Measurements from ENCODE around the gene COMMD4.
"Not testable (repeated sequence)": the region's sequence is repeated elsewhere in the genome, so short reads cannot be mapped to it uniquely, and the experiment has no call there.

COMMD4 gene

GRCh38 chr15:75335705-75336355 lies at the start of gene COMMD4:
Gene COMMD4, plus strand, starts transcription at chr15:75336063. Its CDS starts 27 bp downstream, at chr15:75336090.
- peak; percentile 33 to 42 for DNase-seq (ENCODE audit: low read depth in 2 of 2)

- DNase-seq (ENCODE audit: low read depth in 2 of 2): not testable (repeated sequence)
Measured at GRCh38 chr15:75293660-75294059, 42.2 kb upstream of the COMMD4 start.

GRCh38 chr15:75298541-75299310 lies 37.1 kb upstream of the COMMD4 start:
- not testable (repeated sequence) for DNase-seq (ENCODE audit: low read depth in 2 of 2)

- DNase-seq (ENCODE audit: low read depth in 2 of 2): peak; percentile 5 to 35
Measured at GRCh38 chr15:75299311-75299688, 36.6 kb upstream of the COMMD4 start.

- not testable (repeated sequence) for DNase-seq (ENCODE audit: low read depth in 2 of 2)
Measured at GRCh38 chr15:75300026-75300425, 35.8 kb upstream of the COMMD4 start.

- no peak for DNase-seq (ENCODE audit: low read depth in 2 of 2)
Measured at GRCh38 chr15:75302318-75302717, 33.5 kb upstream of the COMMD4 start.

GRCh38 chr15:75302753-75303152 lies 33.1 kb upstream of the COMMD4 start:
- not testable (repeated sequence) for DNase-seq (ENCODE audit: low read depth in 2 of 2)

GRCh38 chr15:75306188-75306587 lies 29.7 kb upstream of the COMMD4 start:
- no peak for DNase-seq (ENCODE audit: low read depth in 2 of 2)

- DNase-seq (ENCODE audit: low read depth in 2 of 2): no peak
Measured at GRCh38 chr15:75307778-75308390, 28.0 kb upstream of the COMMD4 start.

- DNase-seq (ENCODE audit: low read depth in 2 of 2): no peak
Measured at GRCh38 chr15:75309711-75310110, 26.2 kb upstream of the COMMD4 start.

GRCh38 chr15:75312548-75312947 lies 23.3 kb upstream of the COMMD4 start:
- DNase-seq (ENCODE audit: low read depth in 2 of 2): not testable (repeated sequence)

- no peak for DNase-seq (ENCODE audit: low read depth in 2 of 2)
Measured at GRCh38 chr15:75313116-75313845, 22.6 kb upstream of the COMMD4 start.

GRCh38 chr15:75314552-75315290 lies 21.1 kb upstream of the COMMD4 start:
- DNase-seq (ENCODE audit: low read depth in 2 of 2): no peak

GRCh38 chr15:75319231-75319897 lies 16.5 kb upstream of the COMMD4 start:
- not testable (repeated sequence) for DNase-seq (ENCODE audit: low read depth in 2 of 2)

- DNase-seq (ENCODE audit: low read depth in 2 of 2): no peak
Measured at GRCh38 chr15:75321711-75322110, 14.2 kb upstream of the COMMD4 start.

GRCh38 chr15:75325922-75326321 lies 9.9 kb upstream of the COMMD4 start:
- no peak for DNase-seq (ENCODE audit: low read depth in 2 of 2)

- no peak for DNase-seq (ENCODE audit: low read depth in 2 of 2)
Measured at GRCh38 chr15:75327005-75327404, 8.9 kb upstream of the COMMD4 start.

GRCh38 chr15:75327491-75327890 lies 8.4 kb upstream of the COMMD4 start:
- no peak for DNase-seq (ENCODE audit: low read depth in 2 of 2)

- DNase-seq (ENCODE audit: low read depth in 2 of 2): no peak
Measured at GRCh38 chr15:75328493-75329314, 7.2 kb upstream of the COMMD4 start.

GRCh38 chr15:75329571-75329970 lies 6.3 kb upstream of the COMMD4 start:
- DNase-seq (ENCODE audit: low read depth in 2 of 2): no peak
